ENCODE results near the gene PRSS22.

GRCh38 chr16:2810651-2811050, 47.3 kb downstream of the PRSS22 start:
- TF ChIP-seq CTCF (IDR thresholded peaks at IDR 0.05) (no peak), POLR2A (IDR thresholded peaks at IDR 0.05) (no peak)

Measured in testis (tissue), 2 donors.